Measurements from ENCODE around the gene APC2. TPM values are rescaled to one million over a fixed set of nuclear protein-coding genes. Genes with fewer than 3 reads are reported as not detected.
A peak's percentile ranks its signal among the peaks of the same experiment; 100 is the strongest.

The APC2 gene
- polyA plus RNA-seq, 1 donor (not counting 4 experiments of a cell fraction or from before 2014, with no cell fraction given), result 0.01 TPM

DNA sequence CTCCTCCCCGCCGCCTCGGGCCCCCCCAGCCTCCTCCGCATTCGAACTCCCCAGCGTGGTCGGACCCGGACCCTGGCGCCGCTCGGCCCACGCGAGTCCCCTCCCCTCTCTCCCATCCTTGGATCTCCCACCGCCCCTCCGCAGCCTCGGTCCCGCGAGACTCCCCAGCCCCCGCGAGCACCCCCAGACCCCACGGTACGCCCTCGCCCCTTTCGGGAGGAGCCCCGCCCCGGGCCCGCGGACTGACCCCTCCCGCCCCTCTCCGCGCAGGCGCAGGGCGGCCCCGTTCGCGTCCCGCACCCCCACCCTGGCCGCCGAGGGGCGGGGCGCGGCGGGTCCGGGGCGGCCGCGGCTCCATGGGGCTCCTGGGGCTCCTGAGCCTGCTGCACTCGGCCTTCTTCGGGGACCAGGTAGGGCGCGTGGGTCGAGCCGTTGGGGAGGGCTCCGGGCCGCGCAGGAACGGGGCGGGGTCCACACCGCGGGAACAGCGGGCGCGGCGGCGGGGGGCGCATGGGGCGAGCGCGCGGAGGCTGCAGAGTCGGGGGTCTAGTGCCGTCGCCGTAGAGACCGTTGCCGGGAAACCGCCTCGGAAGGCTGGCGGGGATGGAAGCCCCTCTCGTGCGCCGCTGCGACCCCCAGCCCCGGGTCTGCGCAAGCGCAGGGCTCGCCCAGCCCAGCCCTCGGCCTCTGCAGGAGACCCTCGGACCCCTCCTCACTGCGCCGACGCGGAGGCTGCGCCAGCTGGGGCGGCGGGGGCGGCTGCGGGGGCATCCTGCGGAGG lies 3.8 kb upstream of the APC2 start:
- H3K4me3 ChIP-seq (ENCODE audit: control insufficient read depth in 2 of 3, extremely low read depth in 1 of 3, insufficient read depth in 2 of 3, low read depth in 1 of 3, low read length in 3 of 3), result no peak overlapping the region
- no peak overlapping the region for H2AFZ ChIP-seq (ENCODE audit: control insufficient read depth, low read length)
- H3K79me2 ChIP-seq (ENCODE audit: control insufficient read depth, insufficient read depth, low read length), result peaks cover 8% of the 10 kb centered on the region
- H3K9ac ChIP-seq (ENCODE audit: control insufficient read depth, extremely low read depth, insufficient read depth, low read length), result no peak overlapping the region
- peaks cover 6% of the 10 kb centered on the region for H3K4me1 ChIP-seq (ENCODE audit: control insufficient read depth, extremely low read depth, insufficient read depth, low read length)
- DNase-seq (ENCODE audit: low read depth, low spot score), result no peak
- peaks cover 9% of the 10 kb centered on the region for H4K20me1 ChIP-seq (ENCODE audit: control insufficient read depth, extremely low read depth, insufficient read depth, low read length)
- H3K4me2 ChIP-seq (ENCODE audit: control insufficient read depth, extremely low read depth, insufficient read depth, low read depth, low read length), result no peak overlapping the region
- no peaks in the 10 kb centered on the region for H3K9me3 ChIP-seq (ENCODE audit: control insufficient read depth, low read depth, low read length)
- dilution Hi-C loops (cut with MboI; ENCODE audit: extremely low pct_ligation_motif_present, low sequenced_read_pairs), result no loop called here
- H3K27ac ChIP-seq (ENCODE audit: control insufficient read depth, insufficient read depth, low read length), result no peak overlapping the region
- FAIRE-seq, result no peak
- H3K27me3 ChIP-seq (ENCODE audit: control insufficient read depth, extremely low read depth, insufficient read depth, low read length), result peaks cover 55% of the 10 kb centered on the region
- no peak for TF ChIP-seq EZH2 (IDR thresholded peaks at IDR 0.05; ENCODE audit: low read length)
- TF ChIP-seq, protein P1, sequence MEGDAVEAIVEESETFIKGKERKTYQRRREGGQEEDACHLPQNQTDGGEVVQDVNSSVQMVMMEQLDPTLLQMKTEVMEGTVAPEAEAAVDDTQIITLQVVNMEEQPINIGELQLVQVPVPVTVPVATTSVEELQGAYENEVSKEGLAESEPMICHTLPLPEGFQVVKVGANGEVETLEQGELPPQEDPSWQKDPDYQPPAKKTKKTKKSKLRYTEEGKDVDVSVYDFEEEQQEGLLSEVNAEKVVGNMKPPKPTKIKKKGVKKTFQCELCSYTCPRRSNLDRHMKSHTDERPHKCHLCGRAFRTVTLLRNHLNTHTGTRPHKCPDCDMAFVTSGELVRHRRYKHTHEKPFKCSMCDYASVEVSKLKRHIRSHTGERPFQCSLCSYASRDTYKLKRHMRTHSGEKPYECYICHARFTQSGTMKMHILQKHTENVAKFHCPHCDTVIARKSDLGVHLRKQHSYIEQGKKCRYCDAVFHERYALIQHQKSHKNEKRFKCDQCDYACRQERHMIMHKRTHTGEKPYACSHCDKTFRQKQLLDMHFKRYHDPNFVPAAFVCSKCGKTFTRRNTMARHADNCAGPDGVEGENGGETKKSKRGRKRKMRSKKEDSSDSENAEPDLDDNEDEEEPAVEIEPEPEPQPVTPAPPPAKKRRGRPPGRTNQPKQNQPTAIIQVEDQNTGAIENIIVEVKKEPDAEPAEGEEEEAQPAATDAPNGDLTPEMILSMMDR (optimal IDR thresholded peaks at IDR 0.05 in 1 of 3, IDR thresholded peaks at IDR 0.05 in 1 of 3, conservative IDR thresholded peaks at IDR 0.05 in 1 of 3; ENCODE audit: extremely low read depth in 1 of 3, insufficient read depth in 2 of 3, low read length in 3 of 3), result no peak
- peaks cover 3% of the 10 kb centered on the region for H3K9me1 ChIP-seq (ENCODE audit: control insufficient read depth, extremely low read depth, insufficient read depth, low read length)
- peaks cover 11 to 16% of the 10 kb centered on the region in 2 experiments for H3K36me3 ChIP-seq (ENCODE audit: control insufficient read depth in 2 of 2, extremely low read depth in 1 of 2, insufficient read depth in 2 of 2, low read length in 2 of 2)

DNA sequence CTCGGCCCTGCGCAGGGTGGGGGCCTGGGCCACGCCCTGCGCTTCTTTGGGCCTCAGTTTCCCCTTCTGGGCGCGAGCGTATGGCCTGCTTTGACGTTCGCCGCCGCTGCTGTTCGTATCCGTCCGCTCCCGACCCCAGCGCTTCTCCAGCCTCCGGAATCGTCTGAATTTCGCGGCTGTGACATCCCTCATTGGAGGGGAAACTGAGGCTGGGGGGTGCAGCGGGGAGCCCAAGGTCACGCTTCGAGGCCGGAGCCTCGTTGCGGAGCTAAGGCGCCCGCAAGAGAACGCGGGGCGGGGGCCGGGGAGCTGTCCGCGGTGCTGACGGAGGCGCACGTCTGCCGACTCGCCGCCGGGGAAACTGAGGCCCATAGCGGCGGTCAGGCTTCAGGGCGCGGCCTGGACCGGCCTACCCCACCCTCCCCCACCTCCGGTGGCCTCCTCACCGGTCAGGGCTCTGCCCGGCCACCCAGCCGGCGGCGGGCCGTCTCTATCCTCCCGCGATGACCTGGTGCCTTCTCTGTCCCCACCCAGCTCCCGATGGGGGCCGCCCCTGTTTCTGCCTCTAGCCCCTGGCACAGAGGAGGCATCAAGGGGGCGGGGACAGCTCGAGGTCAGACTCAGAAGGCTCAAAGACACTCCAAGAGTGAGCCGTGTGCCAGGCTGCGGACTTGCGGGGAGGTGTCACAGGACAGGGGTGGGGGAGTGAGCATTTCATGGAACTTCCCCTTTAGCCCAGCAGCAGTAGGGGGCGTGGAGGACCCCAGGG lies 3.0 kb upstream of the APC2 start:
- dilution Hi-C loops (cut with MboI; ENCODE audit: extremely low pct_ligation_motif_present, low sequenced_read_pairs), result no loop called here
- Histone ChIP-seq H3K36me3 (ENCODE audit: control insufficient read depth in 2 of 2, extremely low read depth in 1 of 2, insufficient read depth in 2 of 2, low read length in 2 of 2) (peaks cover 5 to 10% of the 10 kb centered on the region in 2 experiments), H2AFZ (ENCODE audit: control insufficient read depth, low read length) (no peak overlapping the region), H3K9me3 (ENCODE audit: control insufficient read depth, low read depth, low read length) (no peaks in the 10 kb centered on the region), H3K27me3 (ENCODE audit: control insufficient read depth, extremely low read depth, insufficient read depth, low read length) (peaks cover 62% of the 10 kb centered on the region), H3K4me3 (ENCODE audit: control insufficient read depth in 2 of 3, extremely low read depth in 1 of 3, insufficient read depth in 2 of 3, low read depth in 1 of 3, low read length in 3 of 3) (no peak overlapping the region), H3K79me2 (ENCODE audit: control insufficient read depth, insufficient read depth, low read length) (peaks cover 1% of the 10 kb centered on the region), H3K9ac (ENCODE audit: control insufficient read depth, extremely low read depth, insufficient read depth, low read length) (no peak overlapping the region), H3K4me1 (ENCODE audit: control insufficient read depth, extremely low read depth, insufficient read depth, low read length) (peaks cover 6% of the 10 kb centered on the region), H3K4me2 (ENCODE audit: control insufficient read depth, extremely low read depth, insufficient read depth, low read depth, low read length) (no peak overlapping the region), H4K20me1 (ENCODE audit: control insufficient read depth, extremely low read depth, insufficient read depth, low read length) (peaks cover 7% of the 10 kb centered on the region), H3K27ac (ENCODE audit: control insufficient read depth, insufficient read depth, low read length) (no peak overlapping the region), H3K9me1 (ENCODE audit: control insufficient read depth, extremely low read depth, insufficient read depth, low read length) (peaks cover 3% of the 10 kb centered on the region)
- FAIRE-seq, result no peak
- no peak for DNase-seq (ENCODE audit: low read depth, low spot score)
- TF ChIP-seq, protein P1 (optimal IDR thresholded peaks at IDR 0.05 in 1 of 3, IDR thresholded peaks at IDR 0.05 in 1 of 3, conservative IDR thresholded peaks at IDR 0.05 in 1 of 3; ENCODE audit: extremely low read depth in 1 of 3, insufficient read depth in 2 of 3, low read length in 3 of 3), result no peak
- TF ChIP-seq EZH2 (IDR thresholded peaks at IDR 0.05; ENCODE audit: low read length), result peak; percentile 71
